ENCODE data around the gene CACNA1G. TPM values are rescaled to one million over a fixed set of nuclear protein-coding genes. Genes with fewer than 3 reads are reported as not detected.

Gene CACNA1G
- polyA plus RNA-seq, 1 donor from 2014 or later: 10.9 TPM

GRCh38 chr17:50521514-50521913 is 39.0 kb upstream of the CACNA1G start:
- TF ChIP-seq RAD21 (conservative IDR thresholded peaks at IDR 0.05) (no peak), TAF1 (IDR thresholded peaks at IDR 0.05; ENCODE audit: low read depth) (no peak), CTCF (IDR thresholded peaks at IDR 0.05; ENCODE audit: poor library complexity, severe bottlenecking) (no peak), SMC3 (conservative IDR thresholded peaks at IDR 0.05; ENCODE audit: poor library complexity) (no peak), EZH2 (IDR thresholded peaks at IDR 0.05; ENCODE audit: borderline replicate concordance, insufficient read depth, low read length, poor library complexity, severe bottlenecking) (no peak), POLR2AphosphoS5 (IDR thresholded peaks at IDR 0.05) (no peak), EP300 (conservative IDR thresholded peaks at IDR 0.05; ENCODE audit: poor library complexity, severe bottlenecking) (no peak), MXI1 (conservative IDR thresholded peaks at IDR 0.05; ENCODE audit: poor library complexity, severe bottlenecking) (no peak), REST (IDR thresholded peaks at IDR 0.05; ENCODE audit: borderline replicate concordance) (no peak)
- no peak overlapping the region for H3K4me3 ChIP-seq (ENCODE audit: low read length)
- no peaks in the 10 kb centered on the region for H3K27me3 ChIP-seq (ENCODE audit: insufficient read depth, low read depth, low read length)
- H3K9me2 ChIP-seq (ENCODE audit: insufficient read depth, low read length): no peaks in the 10 kb centered on the region
- H3K9ac ChIP-seq (ENCODE audit: low read length): no peak overlapping the region
- no peaks in the 10 kb centered on the region for H4K20me1 ChIP-seq (ENCODE audit: insufficient read depth)
- no peaks in the 10 kb centered on the region for H3F3A ChIP-seq (ENCODE audit: insufficient read depth, low read length, poor library complexity, severe bottlenecking)
- H3K9me3 ChIP-seq (ENCODE audit: low read length): no peaks in the 10 kb centered on the region
- H3K36me3 ChIP-seq (ENCODE audit: insufficient read depth, low read length): no peaks in the 10 kb centered on the region
- no peak overlapping the region for H2AFZ ChIP-seq (ENCODE audit: low read depth, low read length)
- H3K27ac ChIP-seq (ENCODE audit: low read length): no peak overlapping the region
- no peak overlapping the region for H3K4me2 ChIP-seq (ENCODE audit: low read length)
- no peaks in the 10 kb centered on the region for H3K79me2 ChIP-seq (replicated peaks; ENCODE audit: insufficient read depth, low read length)

- TF ChIP-seq TAF1 (IDR thresholded peaks at IDR 0.05; ENCODE audit: low read depth) (no peak), SMC3 (conservative IDR thresholded peaks at IDR 0.05; ENCODE audit: poor library complexity) (no peak), EZH2 (IDR thresholded peaks at IDR 0.05; ENCODE audit: borderline replicate concordance, insufficient read depth, low read length, poor library complexity, severe bottlenecking) (no peak), EP300 (conservative IDR thresholded peaks at IDR 0.05; ENCODE audit: poor library complexity, severe bottlenecking) (no peak), MXI1 (conservative IDR thresholded peaks at IDR 0.05; ENCODE audit: poor library complexity, severe bottlenecking) (no peak), RAD21 (conservative IDR thresholded peaks at IDR 0.05) (no peak), REST (IDR thresholded peaks at IDR 0.05; ENCODE audit: borderline replicate concordance) (no peak), POLR2AphosphoS5 (IDR thresholded peaks at IDR 0.05) (no peak), CTCF (IDR thresholded peaks at IDR 0.05; ENCODE audit: poor library complexity, severe bottlenecking) (no peak)
- no peak overlapping the region for H3K4me2 ChIP-seq (ENCODE audit: low read length)
- no peaks in the 10 kb centered on the region for H3K36me3 ChIP-seq (ENCODE audit: insufficient read depth, low read length)
Observed at GRCh38 chr17:50522766-50523165, 37.7 kb upstream of the CACNA1G start.

More at GRCh38 chr17:50522766-50523165, 37.7 kb upstream of the CACNA1G start:
- H4K20me1 ChIP-seq (ENCODE audit: insufficient read depth): no peaks in the 10 kb centered on the region
- H3K27ac ChIP-seq (ENCODE audit: low read length): no peak overlapping the region
- H3K79me2 ChIP-seq (replicated peaks; ENCODE audit: insufficient read depth, low read length): no peaks in the 10 kb centered on the region
- no peak overlapping the region for H3K9ac ChIP-seq (ENCODE audit: low read length)
- H3K4me3 ChIP-seq (ENCODE audit: low read length): no peak overlapping the region
- no peaks in the 10 kb centered on the region for H3K27me3 ChIP-seq (ENCODE audit: insufficient read depth, low read depth, low read length)
- H3F3A ChIP-seq (ENCODE audit: insufficient read depth, low read length, poor library complexity, severe bottlenecking): no peaks in the 10 kb centered on the region
- H3K9me3 ChIP-seq (ENCODE audit: low read length): no peaks in the 10 kb centered on the region
- no peak overlapping the region for H2AFZ ChIP-seq (ENCODE audit: low read depth, low read length)
- H3K9me2 ChIP-seq (ENCODE audit: insufficient read depth, low read length): no peaks in the 10 kb centered on the region

Data from neural cell (in vitro differentiated cells).